Measurements from ENCODE around the gene MVP. TPM values are rescaled to one million over a fixed set of nuclear protein-coding genes. Genes with fewer than 3 reads are reported as not detected.

Gene MVP
- polyA plus RNA-seq, 1 experiment, result 251 TPM

GRCh38 chr16:29837841-29838240 lies 17.6 kb downstream of the MVP start:
- CTCF ChIA-PET, result interaction anchor here (2.6 kb wide), 1 partner anchor 11 kb away, joined by 21 read pairs; no protein-coding TSS in a partner anchor
- Histone ChIP-seq H3K4me3 (ENCODE audit: low read depth, low read length) (no peak overlapping the region), H3K9me3 (ENCODE audit: control insufficient read depth, insufficient read depth, low read length) (no peaks in the 10 kb centered on the region; the same call in 1 of the 2 replicates), H3K27ac (ENCODE audit: low read depth, low read length) (no peak overlapping the region), H3K27me3 (ENCODE audit: control insufficient read depth, insufficient read depth, low read length) (no peaks in the 10 kb centered on the region)
- POLR2A ChIA-PET, result interaction anchor here (1.4 kb wide), 1 partner anchor 18 kb away, joined by 4 read pairs; the partner anchor contains the start of gene MVP
- TF ChIP-seq CTCF (IDR thresholded peaks at IDR 0.05; ENCODE audit: low read depth, low read length), result no peak
- no peak for DNase-seq (ENCODE audit: low read depth, low spot score)

- no peak for TF ChIP-seq CTCF (IDR thresholded peaks at IDR 0.05; ENCODE audit: low read depth, low read length)
- H3K4me3 ChIP-seq (ENCODE audit: low read depth, low read length), result no peak overlapping the region
- no peak overlapping the region for H3K27ac ChIP-seq (ENCODE audit: low read depth, low read length)
- ChIA-PET CTCF (interaction anchor here (0.9 to 2.6 kb wide), 2 partner anchors 9 to 19 kb away, joined by 3 to 21 read pairs; no protein-coding TSS in a partner anchor), POLR2A (interaction anchor here (0.7 kb wide), 1 partner anchor 578 kb away, joined by 11 read pairs; no protein-coding TSS in a partner anchor)
- no peaks in the 10 kb centered on the region for H3K27me3 ChIP-seq (ENCODE audit: control insufficient read depth, insufficient read depth, low read length)
- no peaks in the 10 kb centered on the region; the same call in 1 of the 2 replicates for H3K9me3 ChIP-seq (ENCODE audit: control insufficient read depth, insufficient read depth, low read length)
- no peak for DNase-seq (ENCODE audit: low read depth, low spot score)
These were observed 19.6 kb downstream of the MVP start for GRCh38 chr16:29839822-29840221.

- ChIA-PET POLR2A (interaction anchor here (0.7 kb wide), 1 partner anchor 577 kb away, joined by 11 read pairs; no protein-coding TSS in a partner anchor), CTCF (interaction anchor here (2.6 kb wide), 1 partner anchor 8 kb away, joined by 21 read pairs; no protein-coding TSS in a partner anchor)
- Histone ChIP-seq H3K27me3 (ENCODE audit: control insufficient read depth, insufficient read depth, low read length) (no peaks in the 10 kb centered on the region), H3K9me3 (ENCODE audit: control insufficient read depth, insufficient read depth, low read length) (no peaks in the 10 kb centered on the region; the same call in 1 of the 2 replicates), H3K4me3 (ENCODE audit: low read depth, low read length) (no peak overlapping the region), H3K27ac (ENCODE audit: low read depth, low read length) (no peak overlapping the region)
- no peak for DNase-seq (ENCODE audit: low read depth, low spot score)
- TF ChIP-seq CTCF (IDR thresholded peaks at IDR 0.05; ENCODE audit: low read depth, low read length), result no peak
These were observed 20.0 kb downstream of the MVP start for GRCh38 chr16:29840240-29840639.

- no peak overlapping the region for H3K27ac ChIP-seq (ENCODE audit: low read depth, low read length)
- ChIA-PET POLR2A (interaction anchor here (1.0 kb wide), 1 partner anchor 11 kb away, joined by 4 read pairs; no protein-coding TSS in a partner anchor), CTCF (no interaction called here)
- no peaks in the 10 kb centered on the region for H3K27me3 ChIP-seq (ENCODE audit: control insufficient read depth, insufficient read depth, low read length)
- H3K4me3 ChIP-seq (ENCODE audit: low read depth, low read length), result no peak overlapping the region
- no peaks in the 10 kb centered on the region; the same call in 1 of the 2 replicates for H3K9me3 ChIP-seq (ENCODE audit: control insufficient read depth, insufficient read depth, low read length)
- DNase-seq (ENCODE audit: low read depth, low spot score), result no peak
- TF ChIP-seq CTCF (IDR thresholded peaks at IDR 0.05; ENCODE audit: low read depth, low read length), result no peak
These were observed 21.4 kb downstream of the MVP start for GRCh38 chr16:29841631-29842030.

- Histone ChIP-seq H3K4me3 (ENCODE audit: low read depth, low read length) (no peak overlapping the region), H3K9me3 (ENCODE audit: control insufficient read depth, insufficient read depth, low read length) (no peaks in the 10 kb centered on the region), H3K27ac (ENCODE audit: low read depth, low read length) (no peak overlapping the region), H3K27me3 (ENCODE audit: control insufficient read depth, insufficient read depth, low read length) (no peaks in the 10 kb centered on the region)
- ChIA-PET CTCF (no interaction called here), POLR2A (interaction anchor here (0.6 to 0.7 kb wide), 2 partner anchors 16 to 17 kb away, joined by 4 to 7 read pairs; no protein-coding TSS in a partner anchor)
- DNase-seq (ENCODE audit: low read depth, low spot score), result no peak
- TF ChIP-seq CTCF (IDR thresholded peaks at IDR 0.05; ENCODE audit: low read depth, low read length), result 0 out of 2 replicates have a peak, but pooled peaks have one; percentile 3
These were observed 22.6 kb downstream of the MVP start for GRCh38 chr16:29842732-29843346.
